GM21786 (cell line): ENCODE results near the gene CDKN1A.
"Not testable (repeated sequence)": the region's sequence is repeated elsewhere in the genome, so short reads cannot be mapped to it uniquely, and the experiment has no call there.

Experiments
- ATAC-seq: cut with Tn5 transposase; IDR thresholded peaks from one replicate; pipeline ENCODE4 v1.9.1; 2021; ENCODE audit not compliant: unreplicated experiment

CDKN1A gene

DNA sequence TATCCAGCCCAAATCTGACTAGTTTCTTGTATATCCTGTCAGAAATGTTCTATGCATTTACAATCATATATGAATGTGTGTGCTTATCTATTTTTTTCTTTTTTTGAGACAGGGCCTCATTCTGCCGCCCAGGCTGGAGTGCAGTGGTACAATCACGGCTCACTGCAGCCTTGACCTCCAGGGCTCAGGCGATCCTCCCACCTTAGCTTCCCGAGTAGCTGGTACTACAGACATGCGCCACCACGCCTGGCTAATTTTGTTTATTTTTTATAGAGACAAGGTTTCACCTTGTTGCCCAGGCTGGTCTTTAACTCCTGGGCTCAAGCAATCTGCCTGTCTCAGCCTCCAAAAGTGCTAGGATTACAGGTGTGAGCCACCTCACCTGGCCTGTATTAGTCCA is 16.1 kb downstream of the CDKN1A start:
- ATAC-seq, result no peak

DNA sequence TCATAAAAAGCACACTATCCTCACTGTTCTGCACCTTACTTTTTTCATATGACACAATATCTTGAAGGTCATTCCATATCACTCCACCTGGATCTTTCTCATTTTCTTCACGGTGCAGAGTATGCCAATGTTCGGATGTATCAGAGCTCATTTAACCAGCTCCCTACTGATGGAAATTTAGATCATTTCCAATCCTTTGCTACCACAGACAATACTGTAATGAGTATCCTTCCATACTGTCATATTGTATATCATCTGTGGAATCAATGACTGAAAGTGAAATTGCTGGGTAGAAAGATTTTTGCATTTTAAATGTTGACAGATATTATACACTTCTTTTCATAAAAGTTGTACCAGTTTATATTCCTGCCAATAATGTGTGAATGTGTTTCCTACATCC is 16.9 kb downstream of the CDKN1A start:
- no peak for ATAC-seq

DNA sequence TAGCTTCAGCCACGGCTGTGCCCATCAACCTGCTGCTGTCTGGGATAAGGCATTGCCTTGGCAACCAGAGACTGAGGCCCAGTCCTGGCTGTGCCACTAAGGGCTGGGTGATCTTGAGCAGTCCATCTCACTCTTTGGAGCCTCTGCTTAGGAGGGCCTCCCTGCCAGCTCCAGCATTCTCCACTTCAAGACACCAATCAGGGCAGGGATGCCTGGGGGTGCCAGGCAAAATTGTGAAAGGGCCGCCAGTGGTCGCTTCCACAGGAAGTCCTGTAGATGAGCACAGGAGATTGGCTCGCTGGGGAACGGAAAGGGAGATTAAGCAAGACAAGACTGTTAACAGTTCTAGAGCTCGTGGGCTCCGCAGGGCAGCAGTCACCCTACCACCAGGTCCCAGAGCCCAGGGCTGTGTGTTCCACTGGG is 19.0 kb downstream of the CDKN1A start, which contains the start of gene RAB44:
RAB44 (plus strand) TSS at position 346 of the 423 bp plus-strand sequence. CDS start 6,410 bp downstream, outside the sequence.
- ATAC-seq, result no peak

DNA sequence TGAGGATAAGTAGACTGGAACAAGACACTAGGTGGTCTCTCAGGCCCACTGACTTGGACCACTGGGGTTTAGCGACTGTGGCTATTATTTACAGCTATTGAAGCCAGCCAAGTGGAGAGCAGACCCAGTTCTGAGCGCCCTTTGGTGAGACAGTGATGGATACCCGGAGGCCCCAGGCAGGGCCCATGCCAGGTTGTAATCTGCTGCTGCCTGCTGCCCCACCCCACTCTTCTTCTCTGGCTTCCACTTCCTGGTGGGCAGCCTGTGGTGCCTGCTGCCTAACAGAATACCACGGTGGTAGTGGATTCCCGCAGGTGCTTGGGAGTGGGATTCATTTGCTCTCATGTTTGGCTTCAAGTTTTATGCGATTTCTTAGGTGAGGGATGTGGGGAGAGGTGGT is 19.7 kb downstream of the CDKN1A start:
- ATAC-seq, result no peak

DNA sequence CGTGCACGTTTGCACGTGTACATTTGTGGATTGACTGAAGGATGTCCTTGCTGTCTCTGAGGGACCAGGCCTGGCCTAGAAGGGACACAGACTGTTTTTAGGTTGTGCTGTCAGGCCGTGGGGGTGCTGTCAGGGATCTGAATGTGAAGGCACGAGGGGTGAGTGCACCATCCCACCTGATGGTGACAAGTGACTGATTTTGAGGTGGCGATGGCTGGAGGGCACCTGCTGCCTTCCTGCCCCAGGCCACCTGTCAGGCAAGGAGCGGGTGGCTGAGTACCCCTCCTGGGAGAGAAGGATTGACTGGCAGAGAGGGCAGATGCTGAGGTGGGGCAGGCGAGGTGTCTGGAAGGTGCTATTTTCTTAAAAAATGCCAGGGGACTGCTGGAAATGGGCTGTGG is 20.4 kb downstream of the CDKN1A start:
- ATAC-seq, result no peak

DNA sequence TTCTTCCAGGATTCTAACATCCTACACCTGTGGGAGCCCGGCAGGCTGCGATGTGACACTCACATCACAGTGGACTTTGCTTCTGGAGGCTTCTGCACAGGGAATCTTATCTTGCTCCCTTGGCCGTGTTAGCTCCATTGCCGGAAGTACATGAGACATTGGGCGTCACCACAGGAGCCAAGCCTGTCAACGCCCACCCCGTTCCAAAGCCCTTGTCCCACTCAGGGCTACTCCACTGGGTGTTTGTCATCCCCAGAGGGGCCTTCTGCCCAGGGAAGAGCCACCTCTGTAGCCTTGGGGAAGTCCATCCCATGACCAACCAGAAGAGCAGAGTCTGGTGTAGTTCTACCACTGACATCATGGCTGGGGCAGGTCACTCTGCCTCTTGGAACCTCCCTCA is 20.8 kb downstream of the CDKN1A start:
- no peak for ATAC-seq

DNA sequence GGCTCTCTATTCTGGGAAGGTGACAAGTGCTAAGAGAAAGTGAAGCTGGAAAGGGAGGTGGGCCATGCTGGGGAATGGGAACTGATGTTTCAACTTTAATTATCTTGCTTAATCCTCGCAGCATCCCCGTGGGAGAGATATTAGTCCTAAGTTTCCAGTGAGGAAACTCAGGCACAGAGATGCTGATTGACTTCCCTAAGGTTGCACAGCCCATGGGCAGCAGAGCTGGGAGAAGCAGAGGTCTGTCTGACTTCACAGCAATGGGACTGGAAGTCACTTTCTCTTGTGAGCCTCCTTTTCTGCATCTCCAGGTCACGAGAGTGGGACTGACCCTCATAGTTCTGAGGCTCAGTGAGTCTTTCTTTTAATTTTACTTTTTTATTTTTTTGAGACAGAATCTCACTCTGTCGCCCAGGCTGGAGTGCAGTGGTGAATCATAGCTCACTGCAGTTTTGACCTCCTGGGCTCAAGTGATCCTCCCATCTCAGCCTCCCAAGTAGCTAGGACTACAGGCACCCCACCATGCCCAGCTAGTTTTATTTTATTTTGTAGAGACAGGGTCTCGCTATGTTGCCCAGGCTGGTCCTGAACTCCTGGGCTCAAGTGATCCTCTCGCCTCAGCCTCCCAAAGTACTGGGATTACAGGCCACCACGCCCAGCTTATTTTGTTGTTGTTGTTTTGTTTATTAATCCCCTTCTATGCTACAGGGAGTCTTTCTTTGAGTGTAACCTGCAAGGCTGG is 21.7 kb downstream of the CDKN1A start:
- no peak for ATAC-seq

DNA sequence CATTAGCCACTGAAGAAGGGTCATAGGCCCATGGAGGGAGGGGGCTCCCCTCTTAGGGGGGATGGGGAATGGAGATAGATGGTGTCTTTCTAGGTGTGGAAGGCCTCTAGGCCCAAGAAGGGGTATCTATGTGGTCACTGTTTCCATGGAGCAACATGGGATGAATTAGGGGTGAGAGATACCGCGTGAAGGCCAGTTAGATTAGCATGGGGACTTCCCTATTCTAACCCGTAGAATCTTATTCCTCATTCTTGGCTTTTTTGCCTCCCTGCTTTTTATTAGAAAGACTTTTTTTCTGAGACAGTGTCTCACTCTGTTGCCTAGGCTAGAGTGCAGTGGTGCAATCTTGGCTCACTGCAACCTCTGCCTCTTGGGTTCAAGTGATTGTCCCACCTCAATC is 22.3 kb downstream of the CDKN1A start:
- no peak for ATAC-seq

DNA sequence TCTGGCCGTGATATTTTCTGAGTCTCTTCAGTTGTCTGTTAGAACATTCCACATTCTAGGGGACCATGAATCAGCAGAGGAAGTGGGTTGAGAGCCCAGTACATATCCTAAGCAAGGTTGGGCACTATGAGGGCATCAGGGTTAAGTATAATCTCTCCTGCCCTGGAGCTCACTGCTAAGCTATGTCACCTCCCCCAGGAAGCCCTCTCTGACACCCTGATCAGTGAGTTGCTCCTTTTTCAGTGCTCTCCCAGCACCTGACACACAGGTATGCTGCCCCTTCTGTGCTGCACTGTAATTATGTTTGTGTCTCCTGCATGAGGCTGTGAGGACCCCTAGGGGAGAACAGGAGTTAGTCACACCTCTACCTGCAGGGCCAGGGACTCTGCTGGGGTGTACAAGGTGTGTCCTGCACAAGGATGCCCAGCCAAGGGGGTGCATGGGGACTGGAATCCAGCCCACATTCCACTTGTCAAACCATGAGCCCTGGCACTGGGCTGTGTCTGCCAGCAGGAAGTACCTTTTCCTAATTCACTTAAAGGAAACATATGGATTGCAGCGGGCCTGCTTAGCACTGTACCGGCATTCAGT is 23.0 kb downstream of the CDKN1A start:
- no peak for ATAC-seq

DNA sequence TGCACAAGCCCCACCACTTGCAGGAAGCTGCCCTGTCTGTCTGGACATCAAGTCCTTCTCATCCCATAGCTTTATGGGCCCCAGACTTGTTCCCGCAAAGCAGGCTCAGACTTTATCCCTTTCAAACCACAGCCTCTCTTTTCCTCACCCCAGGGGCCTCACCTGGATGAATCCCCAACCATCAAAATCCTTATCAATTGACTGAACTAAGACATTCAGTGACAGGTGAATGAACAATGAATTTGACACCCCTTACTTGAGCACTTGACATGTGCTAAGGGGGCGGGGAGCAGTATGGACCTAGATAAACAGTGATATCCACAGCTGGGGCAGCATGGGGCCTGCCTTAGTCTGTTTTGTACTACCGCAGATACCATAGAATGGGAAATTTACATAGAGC is 24.1 kb downstream of the CDKN1A start:
- ATAC-seq, result no peak

DNA sequence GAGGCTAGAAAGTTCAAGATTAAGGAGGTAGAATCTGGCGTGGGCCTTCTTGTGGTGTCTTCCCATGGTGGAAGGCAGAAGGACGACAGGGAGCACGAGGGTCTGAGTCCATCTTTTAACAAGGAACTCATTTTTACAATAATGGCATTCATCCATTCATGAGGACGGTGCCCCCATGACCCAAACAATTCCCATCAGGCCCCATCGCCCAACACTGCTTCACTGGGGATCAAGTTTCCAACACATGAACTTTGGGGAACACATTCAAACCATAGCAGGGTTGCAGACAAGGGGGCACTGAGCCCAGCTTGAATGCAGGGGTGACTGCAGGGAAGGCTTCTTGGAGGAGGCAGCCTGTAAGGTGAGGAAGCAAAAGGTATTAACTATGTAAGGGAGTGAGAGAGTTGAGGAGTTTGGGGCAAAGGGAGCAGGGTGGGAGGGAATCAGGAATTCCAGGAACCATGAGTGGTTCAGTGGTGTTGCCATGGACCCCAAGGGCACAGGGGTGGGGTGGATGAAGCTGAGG is 24.6 kb downstream of the CDKN1A start:
- ATAC-seq, result no peak

DNA sequence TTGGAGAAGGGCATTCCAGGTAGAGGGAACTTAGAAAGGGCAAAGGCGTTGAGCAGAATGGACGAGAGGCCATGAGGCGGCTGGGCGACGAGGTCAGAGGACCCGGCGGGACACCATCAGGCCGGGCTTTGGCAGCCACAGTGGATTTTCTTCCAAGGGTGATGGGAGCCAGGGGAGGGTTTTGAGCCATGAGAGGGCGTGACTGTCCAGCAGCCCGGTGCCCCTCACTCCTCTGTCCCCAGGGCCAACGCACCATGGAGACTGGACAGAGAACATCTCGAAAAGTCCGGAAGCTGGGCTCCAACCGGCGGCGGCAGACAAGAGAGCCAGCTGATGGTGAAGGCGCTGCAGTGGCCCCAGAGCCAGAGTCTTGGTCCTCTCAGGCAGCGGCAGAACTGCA is 25.5 kb downstream of the CDKN1A start:
- ATAC-seq, result no peak

DNA sequence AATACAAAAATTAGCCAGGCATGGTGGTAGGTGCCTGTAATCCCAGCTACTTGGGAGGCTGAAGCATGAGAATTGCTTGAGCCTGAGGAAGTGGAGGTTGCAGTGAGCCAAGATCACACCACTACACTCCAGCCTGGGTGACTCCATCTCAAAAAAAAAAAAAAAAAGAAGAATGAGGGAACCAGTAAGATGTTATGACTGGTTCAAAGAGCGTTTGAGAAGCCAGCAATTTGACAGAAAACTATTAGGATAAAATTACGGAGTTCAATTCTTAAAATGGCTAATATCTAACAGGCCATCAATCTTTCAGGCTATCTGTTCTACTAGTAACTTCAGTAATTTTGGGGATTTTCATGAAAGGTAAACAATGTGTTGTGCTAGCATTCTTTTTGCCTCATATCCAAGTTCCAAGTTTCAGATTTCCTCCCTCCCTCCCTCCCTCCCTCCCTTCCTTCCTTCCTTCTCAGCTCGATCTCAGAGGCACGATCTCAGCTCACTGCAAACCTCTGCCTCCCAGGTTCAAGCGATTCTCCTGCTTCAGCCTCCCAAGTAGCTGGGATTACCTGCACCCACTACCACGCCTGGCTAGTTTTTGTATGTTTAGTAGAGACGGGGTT is 26.6 kb downstream of the CDKN1A start:
- ATAC-seq, result not testable (repeated sequence)

DNA sequence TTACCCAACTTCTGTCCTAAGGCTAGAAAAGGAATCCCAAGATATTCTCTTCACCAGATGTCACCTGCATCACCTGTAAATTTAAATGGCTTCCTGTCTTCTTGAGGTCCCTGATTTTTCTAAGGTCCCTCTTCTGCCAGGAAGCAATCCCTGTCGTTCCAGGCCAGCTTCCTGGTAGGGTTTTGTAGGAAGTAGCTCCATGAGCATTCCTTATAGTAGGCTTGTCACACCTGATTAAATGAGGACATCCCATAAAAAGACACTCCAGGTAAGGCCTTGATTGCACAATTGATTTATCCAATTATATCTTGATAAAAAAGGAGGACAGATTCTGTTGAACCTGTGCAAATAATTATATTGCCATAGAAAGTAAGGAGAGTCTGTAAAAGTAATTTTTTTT is 27.8 kb downstream of the CDKN1A start:
- ATAC-seq, result no peak

DNA sequence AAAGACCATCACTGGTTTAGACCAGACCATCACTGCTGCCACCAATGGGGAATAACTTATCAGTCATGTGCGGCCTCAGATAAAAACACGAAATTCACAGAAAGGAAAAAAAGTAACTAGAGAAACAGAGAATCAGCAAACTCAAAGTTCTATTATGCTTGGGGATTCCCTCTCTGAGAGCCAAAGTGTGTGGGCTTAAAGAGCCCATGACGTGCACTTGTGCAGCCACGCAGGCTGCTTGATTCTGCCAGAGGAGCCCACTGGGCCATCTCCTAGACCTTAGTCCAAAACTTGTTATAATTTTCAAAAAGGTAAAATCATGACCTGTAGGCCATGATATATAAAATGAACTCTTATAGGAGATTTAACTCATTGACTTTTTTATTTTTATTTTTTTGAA is 34.3 kb downstream of the CDKN1A start:
- no peak for ATAC-seq

DNA sequence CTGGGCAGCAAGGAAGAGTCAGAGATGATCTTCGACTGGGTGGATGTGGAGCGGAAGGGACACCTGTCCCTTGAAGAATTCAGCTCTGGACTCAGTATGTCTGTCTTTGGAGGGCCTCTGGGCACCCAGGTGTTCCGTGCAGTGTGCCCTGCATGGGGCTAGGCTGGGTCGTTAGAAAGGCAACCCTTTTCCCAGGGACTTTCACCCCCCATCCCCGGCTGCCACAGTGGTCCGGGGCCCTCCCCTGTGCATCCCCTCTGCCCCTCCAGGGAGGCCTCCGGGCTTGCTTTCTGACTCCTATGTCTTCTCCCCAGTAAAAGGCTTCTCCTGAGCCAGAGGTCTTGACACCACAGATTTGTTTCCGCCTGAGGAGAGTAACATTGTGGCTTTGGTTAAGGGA is 35.3 kb downstream of the CDKN1A start:
- ATAC-seq, result no peak

DNA sequence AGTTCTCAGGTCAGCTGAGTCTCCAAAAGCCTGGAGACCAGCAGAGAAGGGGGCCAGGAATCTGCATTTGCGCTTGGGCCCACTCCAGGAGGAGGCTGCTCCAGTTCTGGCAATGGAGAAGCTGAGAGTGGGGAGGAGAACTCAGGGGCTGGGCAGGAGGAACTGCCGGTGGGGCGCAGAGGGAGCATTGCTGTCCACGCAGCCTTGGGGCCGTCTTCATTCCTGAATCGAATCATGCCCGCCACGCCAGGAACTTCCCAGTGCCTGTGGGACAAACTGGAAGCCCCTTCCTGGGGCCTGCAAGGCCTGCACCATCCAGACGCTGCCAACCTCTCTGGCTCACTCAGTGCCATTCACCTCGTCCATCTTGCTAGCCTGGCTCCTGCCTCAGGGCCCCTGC is 36.0 kb downstream of the CDKN1A start:
- ATAC-seq, result no peak

DNA sequence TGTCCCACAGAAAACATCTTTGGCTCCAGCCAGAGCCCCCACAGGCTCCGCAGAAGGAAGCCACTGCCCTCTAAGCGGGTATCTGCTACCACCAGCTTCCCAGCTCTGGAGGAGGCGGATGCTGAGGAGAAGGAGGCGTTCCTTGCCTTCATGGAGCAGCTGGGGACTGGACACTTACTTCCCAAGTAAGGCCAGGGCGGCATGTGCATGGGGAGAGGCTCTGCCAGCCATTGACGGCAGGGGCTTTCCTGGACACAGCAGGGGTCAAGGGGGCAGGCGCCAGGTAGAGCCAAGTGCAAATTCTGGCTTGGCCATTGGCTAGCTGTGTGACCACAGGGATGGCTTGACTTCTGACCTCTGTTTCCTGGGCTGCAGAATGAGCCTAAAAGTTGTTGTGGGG is 37.0 kb downstream of the CDKN1A start:
- ATAC-seq, result no peak

DNA sequence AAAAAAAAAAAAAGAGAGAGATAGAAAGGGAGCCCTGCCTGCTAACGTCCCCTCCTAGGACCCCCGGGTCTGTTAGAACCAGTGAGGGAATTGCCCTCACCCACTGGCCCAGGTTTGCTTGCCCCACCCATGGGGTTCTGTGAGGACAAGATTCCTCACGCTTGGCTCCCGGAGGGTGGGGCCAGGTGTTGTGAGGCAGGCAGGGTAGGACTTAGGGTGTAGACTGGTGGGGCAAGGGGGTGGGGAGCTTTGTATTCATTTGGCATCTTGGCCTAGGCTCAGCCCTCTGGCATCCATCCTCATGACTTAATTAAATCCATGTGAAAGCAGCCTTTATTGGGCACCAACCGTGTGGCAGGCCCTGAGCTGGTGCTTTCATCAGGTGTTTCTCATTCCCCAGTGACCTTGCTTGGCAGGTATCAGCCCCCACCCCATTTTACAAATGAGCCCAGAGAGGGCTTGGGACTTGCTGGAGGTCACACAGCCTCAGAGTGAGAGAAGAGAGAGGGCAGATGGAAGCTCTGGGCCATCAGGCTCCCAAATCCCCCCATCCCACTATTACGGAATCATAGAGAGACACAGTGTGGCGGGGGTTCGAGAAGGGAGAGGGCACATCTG is 38.1 kb downstream of the CDKN1A start:
- no peak for ATAC-seq

DNA sequence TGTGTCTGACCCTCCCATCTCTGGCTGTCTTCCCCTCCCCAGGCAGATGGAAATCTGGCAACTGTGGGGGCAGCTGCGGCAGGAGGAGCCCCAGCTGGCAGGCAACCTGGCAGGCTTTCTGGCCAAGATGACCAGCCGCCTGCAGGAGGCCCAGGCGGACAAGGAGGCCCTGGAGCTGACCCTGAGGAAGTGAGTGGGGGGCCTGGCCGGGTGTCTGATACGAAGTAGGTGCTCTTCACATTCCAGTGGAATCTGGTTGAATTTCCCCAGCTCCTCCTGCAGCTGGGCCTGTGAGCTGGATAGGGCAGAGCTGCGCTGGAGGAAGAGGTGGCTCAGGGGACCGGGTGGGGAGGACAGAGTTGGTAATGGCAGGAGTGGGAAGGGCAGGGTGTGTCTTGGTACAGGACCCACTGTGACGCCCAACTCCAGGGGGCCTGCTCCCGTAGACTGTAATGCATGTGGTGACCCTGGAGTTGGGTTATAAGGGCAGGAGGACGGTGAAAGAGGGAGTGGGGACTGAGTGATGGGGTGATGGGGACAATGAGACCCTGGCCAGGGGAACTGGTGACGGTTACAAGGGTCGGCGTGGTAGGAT is 38.8 kb downstream of the CDKN1A start:
- ATAC-seq, result no peak

DNA sequence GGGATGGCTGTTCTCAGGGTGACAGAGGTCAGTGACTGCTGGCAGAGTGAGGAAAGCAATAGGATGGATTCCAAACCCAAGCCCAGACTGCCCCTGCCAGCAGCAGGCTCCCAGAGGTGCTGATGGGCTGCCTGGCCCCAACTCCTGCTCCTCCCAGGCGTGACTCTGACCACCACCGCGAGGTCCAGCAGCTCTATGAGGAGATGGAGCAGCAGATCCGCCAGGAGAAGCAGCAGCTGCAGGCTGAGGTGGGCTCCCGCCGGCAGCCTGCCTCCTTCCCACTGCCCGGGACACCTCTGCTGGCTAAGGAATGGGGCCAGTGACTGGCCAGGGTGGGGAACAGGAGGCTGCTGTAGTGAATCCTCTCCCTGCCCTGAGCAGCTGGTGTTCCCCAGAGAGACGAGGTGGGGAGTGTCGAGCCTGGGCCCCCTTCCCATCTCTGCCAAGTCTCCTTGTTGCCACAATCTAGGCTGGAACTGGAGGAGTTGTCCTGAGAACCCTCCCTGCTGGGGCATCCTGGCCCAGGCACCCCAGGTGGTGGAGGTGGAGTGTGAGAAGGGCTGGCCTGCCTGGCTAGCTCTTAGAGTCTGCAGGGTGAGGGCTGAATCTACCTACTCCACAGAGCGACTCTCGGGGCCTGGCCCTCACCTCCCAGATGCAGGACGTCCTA is 39.5 kb downstream of the CDKN1A start:
- ATAC-seq, result no peak
